ENCODE data around the gene HK1. TPM values are rescaled to one million over a fixed set of nuclear protein-coding genes. Genes with fewer than 3 reads are reported as not detected.
"Not testable (repeated sequence)": the region's sequence is repeated elsewhere in the genome, so short reads cannot be mapped to it uniquely, and the experiment has no call there.

The HK1 gene
- total RNA-seq, 1 experiment from 2014 or later: 110 TPM

DNA sequence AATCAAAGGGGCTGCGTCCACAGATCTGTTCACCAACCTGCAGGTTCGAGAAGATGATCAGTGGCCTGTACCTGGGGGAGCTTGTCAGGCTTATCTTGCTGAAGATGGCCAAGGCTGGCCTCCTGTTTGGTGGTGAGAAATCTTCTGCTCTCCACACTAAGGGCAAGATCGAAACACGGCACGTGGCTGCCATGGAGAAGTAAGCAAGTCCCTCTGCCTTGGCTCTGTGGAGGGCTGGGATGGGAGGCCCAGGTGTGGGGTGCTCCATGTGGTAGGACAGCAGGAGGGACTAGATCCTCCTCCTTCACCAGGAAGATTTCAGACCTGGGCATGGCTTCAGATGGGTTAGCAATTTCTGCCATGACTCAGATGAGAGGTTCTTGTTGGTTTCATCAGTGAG lies 32.3 kb upstream of the HK1 start:
- no peak overlapping the region for H3K4me3 ChIP-seq (ENCODE audit: insufficient read depth, low read depth, low read length)
- no peak for DNase-seq
- no peaks in the 10 kb centered on the region for H3K27me3 ChIP-seq (ENCODE audit: control insufficient read depth, insufficient read depth, low read length)
- no peaks in the 10 kb centered on the region for H3K36me3 ChIP-seq (replicated peaks; ENCODE audit: control insufficient read depth, insufficient read depth, low read length)

DNA sequence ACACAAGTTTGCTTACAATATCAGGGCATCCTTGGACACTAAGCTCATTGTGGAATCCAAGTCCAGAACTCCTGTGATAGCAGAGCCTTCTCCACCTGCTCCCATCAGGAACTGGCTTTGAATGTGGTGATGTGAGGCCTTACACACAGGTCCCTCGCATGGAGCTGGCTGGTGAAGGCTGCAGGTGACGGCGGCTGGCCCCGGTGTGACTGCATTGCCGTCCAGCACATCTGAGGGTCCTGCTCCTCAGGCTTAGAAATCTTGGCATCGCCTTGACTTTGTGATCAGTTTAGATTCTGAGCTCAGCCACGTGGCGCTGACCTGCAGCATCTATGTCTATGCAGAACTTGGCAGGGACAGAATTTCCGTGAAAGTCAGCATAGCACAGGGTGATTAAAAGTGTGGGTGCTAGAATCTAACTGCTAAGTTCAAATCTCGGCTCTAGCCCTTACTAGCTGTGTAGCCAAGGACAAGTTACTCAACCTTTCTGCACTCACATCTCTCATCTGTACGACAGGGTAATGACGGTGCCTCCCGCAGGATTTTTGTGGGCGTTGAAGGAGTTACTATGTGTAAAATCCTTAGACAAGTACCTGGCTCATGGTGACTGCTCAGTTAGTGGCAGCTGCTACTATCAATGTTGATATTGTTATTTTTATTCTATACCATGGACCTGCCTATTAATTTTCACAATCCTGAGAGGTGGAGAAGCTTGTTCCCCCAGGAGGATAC lies 31.5 kb upstream of the HK1 start:
- Histone ChIP-seq H3K36me3 (replicated peaks; ENCODE audit: control insufficient read depth, insufficient read depth, low read length) (no peaks in the 10 kb centered on the region), H3K27me3 (ENCODE audit: control insufficient read depth, insufficient read depth, low read length) (no peaks in the 10 kb centered on the region), H3K4me3 (ENCODE audit: insufficient read depth, low read depth, low read length) (no peak overlapping the region)
- DNase-seq: no peak

DNA sequence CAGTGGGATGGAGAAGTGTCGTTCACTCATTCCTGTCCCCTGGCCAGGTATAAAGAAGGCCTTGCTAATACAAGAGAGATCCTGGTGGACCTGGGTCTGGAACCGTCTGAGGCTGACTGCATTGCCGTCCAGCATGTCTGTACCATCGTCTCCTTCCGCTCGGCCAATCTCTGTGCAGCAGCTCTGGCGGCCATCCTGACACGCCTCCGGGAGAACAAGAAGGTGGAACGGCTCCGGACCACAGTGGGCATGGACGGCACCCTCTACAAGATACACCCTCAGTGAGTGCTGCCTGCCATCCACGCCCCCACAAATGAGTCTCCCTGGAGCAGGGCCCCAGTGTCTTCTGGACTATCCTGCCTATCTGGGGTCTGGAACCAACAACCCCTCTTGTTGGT lies 31.0 kb upstream of the HK1 start:
- Histone ChIP-seq H3K4me3 (ENCODE audit: insufficient read depth, low read depth, low read length) (no peak overlapping the region), H3K27me3 (ENCODE audit: control insufficient read depth, insufficient read depth, low read length) (no peaks in the 10 kb centered on the region), H3K36me3 (replicated peaks; ENCODE audit: control insufficient read depth, insufficient read depth, low read length) (no peaks in the 10 kb centered on the region)
- DNase-seq: no peak

DNA sequence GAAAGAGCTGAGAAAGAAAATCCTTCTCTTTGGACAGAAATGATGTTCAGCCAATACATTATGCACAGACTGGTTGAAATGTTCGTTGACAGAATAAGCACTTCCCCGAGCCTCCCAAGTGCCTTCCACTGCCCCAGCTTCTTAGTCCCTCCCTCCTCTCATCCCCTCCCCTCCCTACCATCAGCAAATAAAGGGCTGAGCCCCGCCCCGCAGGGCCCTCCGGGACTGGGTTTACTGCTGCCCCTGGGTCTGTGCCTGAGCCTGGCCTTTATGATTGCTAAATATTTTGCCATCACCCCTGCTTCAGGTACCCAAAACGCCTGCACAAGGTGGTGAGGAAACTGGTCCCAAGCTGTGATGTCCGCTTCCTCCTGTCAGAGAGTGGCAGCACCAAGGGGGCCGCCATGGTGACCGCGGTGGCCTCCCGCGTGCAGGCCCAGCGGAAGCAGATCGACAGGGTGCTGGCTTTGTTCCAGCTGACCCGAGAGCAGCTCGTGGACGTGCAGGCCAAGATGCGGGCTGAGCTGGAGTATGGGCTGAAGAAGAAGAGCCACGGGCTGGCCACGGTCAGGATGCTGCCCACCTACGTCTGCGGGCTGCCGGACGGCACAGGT lies 30.1 kb upstream of the HK1 start:
- DNase-seq: peak; percentile 66
- no peaks in the 10 kb centered on the region for H3K36me3 ChIP-seq (replicated peaks; ENCODE audit: control insufficient read depth, insufficient read depth, low read length)
- H3K4me3 ChIP-seq (ENCODE audit: insufficient read depth, low read depth, low read length): no peak overlapping the region
- H3K27me3 ChIP-seq (ENCODE audit: control insufficient read depth, insufficient read depth, low read length): no peaks in the 10 kb centered on the region

DNA sequence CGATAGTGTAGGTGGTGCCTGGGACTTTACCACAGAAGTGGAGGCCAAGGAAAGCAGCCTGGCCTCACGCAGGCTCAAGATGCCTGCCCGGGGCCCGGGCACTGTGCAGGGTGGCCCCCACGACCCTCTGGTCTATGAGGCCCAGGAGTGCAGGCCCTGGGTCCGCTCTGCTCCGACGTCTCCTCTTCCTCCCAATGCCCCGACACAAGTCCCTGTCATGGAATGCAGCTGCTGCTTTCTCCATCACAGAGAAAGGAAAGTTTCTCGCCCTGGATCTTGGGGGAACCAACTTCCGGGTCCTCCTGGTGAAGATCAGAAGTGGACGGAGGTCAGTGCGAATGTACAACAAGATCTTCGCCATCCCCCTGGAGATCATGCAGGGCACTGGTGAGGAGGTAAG lies 28.3 kb upstream of the HK1 start:
- DNase-seq: no peak
- no peaks in the 10 kb centered on the region for H3K36me3 ChIP-seq (replicated peaks; ENCODE audit: control insufficient read depth, insufficient read depth, low read length)
- H3K4me3 ChIP-seq (ENCODE audit: insufficient read depth, low read depth, low read length): no peak overlapping the region
- no peaks in the 10 kb centered on the region for H3K27me3 ChIP-seq (ENCODE audit: control insufficient read depth, insufficient read depth, low read length)

DNA sequence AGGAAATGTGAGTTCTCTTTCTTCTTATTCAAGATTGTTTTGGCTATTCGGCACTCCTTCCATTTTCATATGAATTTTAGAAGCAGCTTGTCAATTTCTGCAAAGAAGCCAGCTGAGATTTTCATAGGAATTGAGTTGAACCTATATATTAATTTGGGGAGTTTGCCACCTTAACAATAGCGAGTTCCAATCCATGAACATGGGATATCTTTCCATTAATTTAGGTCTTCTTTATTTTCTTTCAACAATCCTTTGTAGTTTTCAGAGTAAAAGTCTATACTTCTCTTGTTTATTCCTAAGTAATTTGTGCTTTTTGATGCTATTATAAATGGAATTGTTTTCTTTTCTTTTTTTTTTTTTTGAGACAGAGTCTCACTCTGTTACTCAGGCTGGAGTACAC lies 26.9 kb upstream of the HK1 start:
- H3K4me3 ChIP-seq (ENCODE audit: insufficient read depth, low read depth, low read length); H3K36me3 ChIP-seq (replicated peaks; ENCODE audit: control insufficient read depth, insufficient read depth, low read length); H3K27me3 ChIP-seq (ENCODE audit: control insufficient read depth, insufficient read depth, low read length); DNase-seq: not testable (repeated sequence)

DNA sequence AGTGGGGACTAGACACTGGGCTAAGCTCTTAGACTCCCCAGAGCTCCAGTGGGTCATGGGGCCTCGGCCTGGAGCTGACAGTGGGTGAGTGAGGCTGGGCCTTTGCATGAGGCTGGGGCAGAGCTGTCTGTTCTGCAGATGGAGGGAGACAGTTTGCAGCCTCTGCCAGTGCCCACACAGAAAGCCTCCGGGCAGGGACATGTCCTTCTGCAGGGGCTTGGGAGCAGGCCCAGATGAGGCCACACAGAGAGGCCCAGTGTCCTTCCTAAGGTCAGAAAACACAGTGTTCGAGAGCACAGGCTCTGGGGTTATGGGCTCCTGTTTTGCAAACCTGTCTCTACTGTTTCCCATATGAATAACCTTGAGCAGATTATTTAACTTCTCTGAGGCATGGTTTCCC lies 25.1 kb upstream of the HK1 start:
- Histone ChIP-seq H3K36me3 (replicated peaks; ENCODE audit: control insufficient read depth, insufficient read depth, low read length) (no peaks in the 10 kb centered on the region), H3K27me3 (ENCODE audit: control insufficient read depth, insufficient read depth, low read length) (no peaks in the 10 kb centered on the region), H3K4me3 (ENCODE audit: insufficient read depth, low read depth, low read length) (no peak overlapping the region)
- DNase-seq: no peak

DNA sequence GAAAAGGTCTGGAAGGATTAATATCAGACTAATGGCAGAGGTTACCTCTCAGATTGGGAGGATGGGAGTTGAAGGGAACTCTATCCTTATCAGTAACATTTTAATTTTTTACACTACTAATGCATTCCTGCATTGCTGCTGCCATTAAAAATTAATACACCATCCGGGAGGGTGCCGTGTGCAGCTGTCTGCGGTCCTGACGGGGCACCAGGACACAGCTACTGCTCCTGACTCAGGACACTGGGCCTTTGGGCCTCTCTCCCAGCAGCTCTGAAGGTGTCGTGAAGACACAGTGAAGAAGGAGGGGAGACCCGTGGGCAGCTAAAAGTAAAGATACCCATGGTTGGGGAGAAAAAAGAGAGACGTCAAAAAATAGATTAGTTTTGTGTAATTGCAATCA lies 23.4 kb upstream of the HK1 start:
- Histone ChIP-seq H3K36me3 (replicated peaks; ENCODE audit: control insufficient read depth, insufficient read depth, low read length) (no peaks in the 10 kb centered on the region), H3K4me3 (ENCODE audit: insufficient read depth, low read depth, low read length) (no peak overlapping the region), H3K27me3 (ENCODE audit: control insufficient read depth, insufficient read depth, low read length) (no peaks in the 10 kb centered on the region)
- no peak for DNase-seq

DNA sequence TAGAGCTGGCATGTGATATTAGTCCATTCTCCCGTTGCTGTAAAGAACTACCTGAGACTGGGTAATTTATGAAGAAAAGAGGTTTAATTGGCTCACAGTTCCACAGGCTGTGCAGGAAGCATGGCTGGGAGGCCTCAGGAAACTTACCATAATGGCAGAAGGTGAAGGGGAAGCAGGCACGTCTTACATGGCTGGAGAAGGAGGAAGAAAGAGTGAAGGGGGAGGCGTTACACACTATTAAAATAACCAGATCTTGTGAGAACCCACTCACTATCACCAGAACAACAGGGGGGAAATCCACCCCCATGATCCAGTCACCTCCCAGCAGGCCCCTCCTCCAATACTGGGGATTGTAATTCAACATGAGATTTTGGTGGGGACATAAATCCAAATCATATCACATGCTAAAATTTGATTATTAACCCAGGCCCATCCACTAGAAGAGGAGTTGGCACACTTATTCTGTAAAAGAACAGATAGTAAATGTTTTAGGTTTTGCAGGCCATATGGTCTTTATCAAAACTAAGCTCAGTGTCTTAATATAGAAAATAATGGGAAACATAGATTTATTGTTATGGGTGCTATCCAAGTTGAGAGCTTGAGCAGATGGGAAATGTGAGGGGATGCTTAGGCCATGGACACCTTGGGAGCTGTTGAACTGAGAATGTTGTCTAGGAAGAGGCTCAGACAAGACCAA lies 18.6 kb upstream of the HK1 start:
- no peaks in the 10 kb centered on the region; the same call in 1 of the 2 replicates for H3K27me3 ChIP-seq (ENCODE audit: control insufficient read depth, insufficient read depth, low read length)
- no peak for DNase-seq
- no peaks in the 10 kb centered on the region for H3K36me3 ChIP-seq (replicated peaks; ENCODE audit: control insufficient read depth, insufficient read depth, low read length)
- H3K4me3 ChIP-seq (ENCODE audit: insufficient read depth, low read depth, low read length): no peak overlapping the region

DNA sequence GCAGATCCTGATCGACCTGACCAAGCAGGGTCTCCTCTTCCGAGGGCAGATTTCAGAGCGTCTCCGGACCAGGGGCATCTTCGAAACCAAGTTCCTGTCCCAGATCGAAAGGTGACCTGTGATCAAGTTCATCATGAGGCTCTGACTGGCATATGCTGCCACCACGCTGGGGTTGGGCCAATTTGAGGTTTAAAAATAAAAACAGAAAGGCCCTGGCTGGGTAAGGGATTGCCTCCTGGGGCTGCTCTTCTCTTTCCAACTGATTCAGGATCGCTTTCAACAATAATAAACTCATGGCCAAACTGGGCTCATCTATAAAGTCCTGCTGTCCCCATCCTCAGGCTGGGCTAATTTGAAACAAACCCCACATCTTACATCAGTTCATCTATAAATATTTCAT lies 17.1 kb upstream of the HK1 start:
- Histone ChIP-seq H3K4me3 (ENCODE audit: insufficient read depth, low read depth, low read length) (no peak overlapping the region), H3K27me3 (ENCODE audit: control insufficient read depth, insufficient read depth, low read length) (no peaks in the 10 kb centered on the region; the same call in 1 of the 2 replicates), H3K36me3 (replicated peaks; ENCODE audit: control insufficient read depth, insufficient read depth, low read length) (no peaks in the 10 kb centered on the region)
- DNase-seq: no peak

DNA sequence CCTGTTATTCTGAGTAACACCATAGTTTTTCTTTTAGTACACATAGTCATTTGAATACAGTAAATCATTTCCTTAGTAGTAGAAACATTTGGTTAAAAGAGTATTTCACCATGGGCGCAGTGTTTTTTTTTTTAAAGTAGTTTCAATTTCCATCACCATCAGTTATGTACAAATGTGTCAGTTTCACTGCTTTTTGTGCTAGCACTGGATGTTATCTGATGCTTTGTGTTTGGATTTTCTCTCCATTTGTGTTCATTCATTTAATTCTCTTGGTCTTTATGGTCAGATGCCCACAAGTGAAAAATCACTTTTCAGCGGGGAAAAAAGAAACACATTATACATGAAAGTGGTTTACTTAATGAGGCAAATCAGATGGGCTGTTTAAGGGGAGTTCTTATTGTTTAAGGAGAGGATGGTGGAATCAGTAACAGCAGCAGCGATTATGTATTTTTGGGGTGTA lies 16.0 kb upstream of the HK1 start:
- Histone ChIP-seq H3K4me3 (ENCODE audit: insufficient read depth, low read depth, low read length) (no peak overlapping the region), H3K36me3 (replicated peaks; ENCODE audit: control insufficient read depth, insufficient read depth, low read length) (no peaks in the 10 kb centered on the region), H3K27me3 (ENCODE audit: control insufficient read depth, insufficient read depth, low read length) (no peaks in the 10 kb centered on the region; the same call in 1 of the 2 replicates)
- DNase-seq: no peak

DNA sequence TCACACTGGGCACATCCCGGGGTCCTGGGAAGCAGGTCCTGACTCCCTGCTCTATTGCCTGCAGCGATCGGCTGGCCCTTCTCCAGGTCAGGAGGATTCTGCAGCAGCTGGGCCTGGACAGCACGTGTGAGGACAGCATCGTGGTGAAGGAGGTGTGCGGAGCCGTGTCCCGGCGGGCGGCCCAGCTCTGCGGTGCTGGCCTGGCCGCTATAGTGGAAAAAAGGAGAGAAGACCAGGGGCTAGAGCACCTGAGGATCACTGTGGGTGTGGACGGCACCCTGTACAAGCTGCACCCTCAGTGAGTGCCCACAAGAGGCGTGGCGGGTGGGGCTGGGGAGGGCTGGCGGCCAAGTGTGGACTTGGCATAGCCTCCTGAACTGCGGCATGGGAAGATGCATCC lies 12.8 kb upstream of the HK1 start:
- no peak for DNase-seq
- Histone ChIP-seq H3K27me3 (ENCODE audit: control insufficient read depth, insufficient read depth, low read length) (no peaks in the 10 kb centered on the region), H3K36me3 (replicated peaks; ENCODE audit: control insufficient read depth, insufficient read depth, low read length) (no peaks in the 10 kb centered on the region), H3K4me3 (ENCODE audit: insufficient read depth, low read depth, low read length) (no peak overlapping the region)

DNA sequence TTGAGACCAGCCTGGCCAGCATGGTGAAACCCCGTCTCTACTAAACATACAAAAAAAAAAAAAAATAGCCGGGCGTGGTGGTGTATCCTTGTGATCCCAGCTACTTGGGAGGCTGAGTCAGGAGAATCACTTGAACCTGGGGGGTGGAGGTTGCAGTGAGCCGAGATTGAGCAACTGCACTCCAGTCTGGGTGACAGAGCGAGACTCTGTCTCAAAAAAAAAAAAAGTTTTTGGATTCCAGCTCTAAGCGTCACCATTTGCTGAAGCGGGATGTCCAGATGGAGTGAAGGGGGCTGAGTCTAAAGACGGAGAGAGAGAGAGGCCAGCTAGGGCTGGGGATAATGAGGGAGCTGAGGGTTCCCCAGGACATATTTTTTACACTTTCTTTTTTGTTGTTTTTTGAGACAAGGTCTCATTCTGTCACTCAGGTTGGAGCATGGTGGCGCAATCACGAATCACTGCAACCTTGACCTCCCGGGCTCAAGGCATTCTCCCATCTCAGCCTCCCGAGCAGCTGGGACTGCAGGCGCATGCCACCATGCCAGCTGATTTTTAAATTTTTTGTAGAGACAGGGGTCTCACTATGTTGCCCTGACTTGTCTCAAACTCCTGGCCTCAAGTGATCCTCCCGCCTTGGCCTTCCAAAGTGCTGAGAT lies 9.4 kb upstream of the HK1 start:
- Histone ChIP-seq H3K4me3 (ENCODE audit: insufficient read depth, low read depth, low read length) (no peak overlapping the region), H3K27me3 (ENCODE audit: control insufficient read depth, insufficient read depth, low read length) (no peaks in the 10 kb centered on the region), H3K36me3 (replicated peaks; ENCODE audit: control insufficient read depth, insufficient read depth, low read length) (no peaks in the 10 kb centered on the region)
- DNase-seq: no peak

DNA sequence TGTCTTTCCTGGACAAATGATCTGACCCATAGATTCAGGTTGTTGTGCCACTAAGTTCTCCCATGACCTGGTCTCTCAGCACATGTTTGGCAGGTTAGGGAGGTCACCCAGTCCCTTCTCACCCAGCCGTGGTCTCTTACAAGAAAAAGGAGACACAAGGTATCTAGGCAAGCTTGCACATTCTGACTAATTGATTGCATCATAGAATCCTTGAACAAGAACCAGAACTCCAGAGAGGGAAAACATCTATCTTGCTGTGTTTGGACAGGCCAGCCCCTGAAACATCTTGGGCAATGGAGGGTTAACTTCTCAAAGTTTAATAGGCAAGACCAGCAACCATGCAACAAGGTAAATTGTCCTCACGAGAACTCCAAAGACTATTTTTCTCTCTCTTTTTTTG lies 8.5 kb upstream of the HK1 start:
- no peaks in the 10 kb centered on the region for H3K27me3 ChIP-seq (ENCODE audit: control insufficient read depth, insufficient read depth, low read length)
- no peaks in the 10 kb centered on the region for H3K36me3 ChIP-seq (replicated peaks; ENCODE audit: control insufficient read depth, insufficient read depth, low read length)
- H3K4me3 ChIP-seq (ENCODE audit: insufficient read depth, low read depth, low read length): no peak overlapping the region
- no peak for DNase-seq

DNA sequence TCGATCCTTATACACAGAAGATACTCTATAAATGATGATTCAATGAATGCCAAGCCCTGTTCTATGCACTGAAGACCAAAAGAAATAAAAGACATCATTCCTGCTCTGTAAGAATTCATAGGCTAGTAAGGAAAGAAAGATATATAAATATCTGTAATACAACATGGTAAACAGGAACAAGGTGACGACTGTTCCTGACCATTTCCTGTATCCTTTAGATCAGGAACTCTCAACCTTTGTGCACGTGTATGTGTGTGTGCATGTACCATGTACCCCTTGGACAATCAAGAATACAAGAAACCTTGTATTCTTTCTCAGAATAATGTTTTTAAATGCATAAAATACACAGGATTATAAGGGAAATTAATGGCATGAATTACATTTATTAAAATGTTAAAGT lies 7.3 kb upstream of the HK1 start:
- no peaks in the 10 kb centered on the region for H3K36me3 ChIP-seq (replicated peaks; ENCODE audit: control insufficient read depth, insufficient read depth, low read length)
- no peak for DNase-seq
- H3K27me3 ChIP-seq (ENCODE audit: control insufficient read depth, insufficient read depth, low read length): no peaks in the 10 kb centered on the region
- no peak overlapping the region for H3K4me3 ChIP-seq (ENCODE audit: insufficient read depth, low read depth, low read length)

All from H7 (cell line).